ENCODE data around the gene ALKBH6. TPM values are rescaled to one million over a fixed set of nuclear protein-coding genes. Genes with fewer than 3 reads are reported as not detected.

Gene ALKBH6
- total and polyA plus RNA-seq, 2 of the 13 experiments (the other 11 are each of a cell fraction or from before 2014, with no cell fraction given): 13.7 to 18.1 TPM

DNA sequence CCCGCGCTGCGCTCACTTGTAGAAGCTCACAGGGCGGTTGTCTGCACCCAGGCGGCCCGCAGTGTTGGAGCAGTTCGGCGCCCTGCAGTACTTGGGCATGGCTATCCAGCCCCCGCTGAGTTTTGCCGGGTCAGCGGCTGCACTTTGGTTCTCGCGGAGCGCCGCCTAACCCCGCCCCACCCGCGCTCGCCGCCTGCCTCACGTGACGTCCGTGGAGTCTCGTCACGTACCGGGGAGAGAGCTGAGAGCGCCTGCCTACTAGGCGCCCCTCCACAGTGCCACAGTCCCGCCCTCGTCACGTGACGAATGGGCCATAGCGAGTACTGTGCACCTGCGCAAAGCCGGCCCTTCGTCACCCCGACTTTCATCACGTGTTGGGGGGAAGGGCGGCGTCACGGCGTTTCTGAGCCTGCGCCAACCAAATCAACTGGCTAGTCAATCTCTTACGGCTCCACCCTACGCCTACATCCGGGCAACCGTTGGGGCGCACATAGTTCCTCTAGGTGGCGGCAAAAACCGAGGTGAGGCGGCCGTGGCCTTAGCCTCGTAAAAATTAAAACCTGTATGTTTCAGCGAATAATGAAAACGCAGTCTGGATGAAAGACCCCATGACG is 40.2 kb upstream of the ALKBH6 start, which contains the start of gene THAP8 (continued):
- TF ChIP-seq ZNF280D (CRISPR knock-in tag; IDR thresholded peaks at IDR 0.05) (peak; percentile 96), ZNF441 (CRISPR knock-in tag; IDR thresholded peaks at IDR 0.05; ENCODE audit: borderline replicate concordance) (peak; percentile 79; the same call in 1 of the 2 replicates), NR1H2 (CRISPR knock-in tag; IDR thresholded peaks at IDR 0.05; ENCODE audit: borderline replicate concordance, low read depth) (no peak), ZNF256 (CRISPR knock-in tag; conservative IDR thresholded peaks at IDR 0.05) (no peak), BATF2 (CRISPR knock-in tag; IDR thresholded peaks at IDR 0.05) (no peak; the same call in none of the 2 replicates), ZNF326 (CRISPR knock-in tag; IDR thresholded peaks at IDR 0.05; ENCODE audit: borderline replicate concordance) (no peak), ZNF574 (CRISPR knock-in tag; IDR thresholded peaks at IDR 0.05) (peak; percentile 50; the same call in 1 of the 2 replicates), TFDP1 (CRISPR knock-in tag; IDR thresholded peaks at IDR 0.05; ENCODE audit: borderline replicate concordance) (peak; percentile 54), ZNF577 (CRISPR knock-in tag; IDR thresholded peaks at IDR 0.05; ENCODE audit: borderline replicate concordance, low read depth) (no peak), ZNF367 (CRISPR knock-in tag; IDR thresholded peaks at IDR 0.05; ENCODE audit: borderline replicate concordance) (no peak), ZBTB2 (CRISPR knock-in tag; IDR thresholded peaks at IDR 0.05; ENCODE audit: low read depth) (peak; percentile 75), IRF2 (CRISPR knock-in tag; IDR thresholded peaks at IDR 0.05) (peak; percentile 73), TCF7 (IDR thresholded peaks at IDR 0.05; ENCODE audit: low read depth) (no peak), GABPB1 (CRISPR knock-in tag; IDR thresholded peaks at IDR 0.05) (peak; percentile 79), RAD21 (CRISPR knock-in tag; IDR thresholded peaks at IDR 0.05) (peak; percentile 46), MTA3 (CRISPR knock-in tag; IDR thresholded peaks at IDR 0.05) (no peak)
- TF ChIP-seq, protein P1, sequence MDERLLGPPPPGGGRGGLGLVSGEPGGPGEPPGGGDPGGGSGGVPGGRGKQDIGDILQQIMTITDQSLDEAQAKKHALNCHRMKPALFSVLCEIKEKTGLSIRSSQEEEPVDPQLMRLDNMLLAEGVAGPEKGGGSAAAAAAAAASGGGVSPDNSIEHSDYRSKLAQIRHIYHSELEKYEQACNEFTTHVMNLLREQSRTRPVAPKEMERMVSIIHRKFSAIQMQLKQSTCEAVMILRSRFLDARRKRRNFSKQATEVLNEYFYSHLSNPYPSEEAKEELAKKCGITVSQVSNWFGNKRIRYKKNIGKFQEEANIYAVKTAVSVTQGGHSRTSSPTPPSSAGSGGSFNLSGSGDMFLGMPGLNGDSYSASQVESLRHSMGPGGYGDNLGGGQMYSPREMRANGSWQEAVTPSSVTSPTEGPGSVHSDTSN (CRISPR knock-in tag; IDR thresholded peaks at IDR 0.05): peak; percentile 29; the same call in 1 of the 2 replicates

Measured in HepG2 (cell line).